Psoas muscle (tissue), 8 donors: Measurements from ENCODE around the gene IL16. TPM values are rescaled to one million over a fixed set of nuclear protein-coding genes. Genes with fewer than 3 reads are reported as not detected.

Source experiments
- ATAC-seq, 4 donors: fragments of 200-7000 bp; cut with Tn5 transposase; one replicate each; pipeline ENCODE4 v1.9.1; 2020; ENCODE audit warnings: moderate library complexity in 3 of 4, mild to moderate bottlenecking in 2 of 4
- DNase-seq, 2 donors: peaks; one replicate each; pipeline ENCODE4 v3.0.0-alpha.2; 2020
- H3K27ac ChIP-seq: fragments of 200-600 bp; one replicate; pipeline ENCODE4 v1.8.0; 2022
- H3K27me3 ChIP-seq, 3 donors: fragments of 200-600 bp in 1 of 3; one replicate each; pipeline versions ENCODE4 v1.6.1 to v1.8.0; 2013 to 2022; ENCODE audit warnings: low read length in 2 of 3, mild to moderate bottlenecking in 2 of 3, moderate library complexity in 1 of 3; ENCODE audit not compliant: insufficient read depth in 3 of 3
- H3K36me3 ChIP-seq, 2 donors: fragments of 200-600 bp in 1 of 2; one replicate each; pipeline versions ENCODE4 v1.6.1 to v1.8.0; 2013 to 2022; ENCODE audit warnings: low read depth in 1 of 2, mild to moderate bottlenecking in 1 of 2, moderate library complexity in 1 of 2; ENCODE audit not compliant: insufficient read depth in 1 of 2
- H3K4me1 ChIP-seq: fragments of 200-600 bp; one replicate; pipeline ENCODE4 v1.8.0; 2022
- H3K4me3 ChIP-seq: fragments of 200-600 bp; one replicate; pipeline ENCODE4 v1.8.0; 2022; ENCODE audit warnings: mild to moderate bottlenecking
- H3K9me3 ChIP-seq: fragments of 200-600 bp; one replicate; pipeline ENCODE4 v1.8.0; 2022
- WGBS, 3 donors: extraction: QIAGEN DNeasy Blood & Tissue Kit; methylation state at CpG; one replicate each; pipeline versions ENCODE4 v1.1.6 to v1.1.7; 2013; 5-methylcytosine and 5-hydroxymethylcytosine counted together
- intact Hi-C, 2 donors: fragments of 100-400 bp; cut with DNase I; formaldehyde crosslinking; loops; one replicate each; pipeline versions ENCODE4 v1.11.0 to v1.14.2; 2022
- polyA plus RNA-seq, 3 donors: library from polyadenylated mRNA; stranded (reverse); fragments of 200-250 nt; gene quantifications; one replicate each; pipeline ENCODE4 v1.2.3, GENCODE V29; 2013
- total RNA-seq, 4 donors: library from RNA; stranded (reverse); fragmentation: NEBNext Ultra II Directional in 2 of 4; extraction: Animal tissue kit (Norgen Biotek cat#: 25700) in 2 of 4; gene quantifications; one replicate each; pipeline versions ENCODE4 v1.2.1 to v1.2.4, GENCODE V29; 2021 to 2023
- TF ChIP-seq, protein P1 (sequence below): fragments of 200-600 bp; IDR thresholded peaks from one replicate; pipeline ENCODE4 v1.8.0; 2022; ENCODE audit warnings: antibody characterized with exemption
- donor health status: healthy with polysubstance abuse.
- donor health status: DM: no; HTN: no; CAD: no; lungs with moderate emphysema.
- donor health status: Bipolar disorder and iron deficiency.
- donor health status: healthy.
- donor health status: DM: yes; HTN: yes; CAD: no.
- donor health status: DM: no; HTN: no; CAD: no.
- donor health status: DM: no; HTN: no; CAD: no.
- donor health status: DM: yes; HTN: yes; CAD: no.

The IL16 gene
- total and polyA plus RNA-seq, 7 donors = 1.2 to 5.3 (median 2.4) TPM

DNA sequence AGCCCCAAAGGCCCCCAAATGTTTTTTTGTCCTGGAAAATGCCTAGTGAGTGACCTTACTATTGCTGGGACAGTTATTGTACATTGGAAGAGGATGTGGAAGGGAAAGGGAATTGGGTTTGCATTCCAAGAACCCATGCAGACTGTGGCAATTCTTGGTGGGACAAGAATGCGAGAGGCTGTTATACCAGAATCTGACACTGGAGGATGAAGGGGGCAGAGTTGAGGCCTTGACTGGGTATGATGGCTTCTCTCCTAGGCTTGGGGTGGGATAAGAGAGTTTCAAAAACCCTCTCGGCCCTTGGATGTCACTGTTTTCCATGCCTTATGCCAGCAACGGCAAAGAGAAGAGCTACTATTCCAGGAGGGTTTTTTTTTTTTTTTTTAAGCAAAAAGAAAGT lies 25.3 kb downstream of the IL16 start:
- TF ChIP-seq, protein P1, sequence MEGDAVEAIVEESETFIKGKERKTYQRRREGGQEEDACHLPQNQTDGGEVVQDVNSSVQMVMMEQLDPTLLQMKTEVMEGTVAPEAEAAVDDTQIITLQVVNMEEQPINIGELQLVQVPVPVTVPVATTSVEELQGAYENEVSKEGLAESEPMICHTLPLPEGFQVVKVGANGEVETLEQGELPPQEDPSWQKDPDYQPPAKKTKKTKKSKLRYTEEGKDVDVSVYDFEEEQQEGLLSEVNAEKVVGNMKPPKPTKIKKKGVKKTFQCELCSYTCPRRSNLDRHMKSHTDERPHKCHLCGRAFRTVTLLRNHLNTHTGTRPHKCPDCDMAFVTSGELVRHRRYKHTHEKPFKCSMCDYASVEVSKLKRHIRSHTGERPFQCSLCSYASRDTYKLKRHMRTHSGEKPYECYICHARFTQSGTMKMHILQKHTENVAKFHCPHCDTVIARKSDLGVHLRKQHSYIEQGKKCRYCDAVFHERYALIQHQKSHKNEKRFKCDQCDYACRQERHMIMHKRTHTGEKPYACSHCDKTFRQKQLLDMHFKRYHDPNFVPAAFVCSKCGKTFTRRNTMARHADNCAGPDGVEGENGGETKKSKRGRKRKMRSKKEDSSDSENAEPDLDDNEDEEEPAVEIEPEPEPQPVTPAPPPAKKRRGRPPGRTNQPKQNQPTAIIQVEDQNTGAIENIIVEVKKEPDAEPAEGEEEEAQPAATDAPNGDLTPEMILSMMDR = no peak
- H3K27ac ChIP-seq = no peak overlapping the region
- H3K9me3 ChIP-seq = no peaks in the 10 kb centered on the region
- H3K4me3 ChIP-seq = no peak overlapping the region
- peaks cover 0 to 6% (median 0%) of the 10 kb centered on the region in 3 donors for H3K27me3 ChIP-seq
- intact Hi-C loops = no loop called here
- peak in 1 of 4 donors; percentile 5 for ATAC-seq
- H3K4me1 ChIP-seq = no peaks in the 10 kb centered on the region
- WGBS, 3 donors = 74 to 80% (median 78%) methylated on average over 3 of the region's 3 CpGs
- no peak for DNase-seq
- no peaks in the 10 kb centered on the region for H3K36me3 ChIP-seq

DNA sequence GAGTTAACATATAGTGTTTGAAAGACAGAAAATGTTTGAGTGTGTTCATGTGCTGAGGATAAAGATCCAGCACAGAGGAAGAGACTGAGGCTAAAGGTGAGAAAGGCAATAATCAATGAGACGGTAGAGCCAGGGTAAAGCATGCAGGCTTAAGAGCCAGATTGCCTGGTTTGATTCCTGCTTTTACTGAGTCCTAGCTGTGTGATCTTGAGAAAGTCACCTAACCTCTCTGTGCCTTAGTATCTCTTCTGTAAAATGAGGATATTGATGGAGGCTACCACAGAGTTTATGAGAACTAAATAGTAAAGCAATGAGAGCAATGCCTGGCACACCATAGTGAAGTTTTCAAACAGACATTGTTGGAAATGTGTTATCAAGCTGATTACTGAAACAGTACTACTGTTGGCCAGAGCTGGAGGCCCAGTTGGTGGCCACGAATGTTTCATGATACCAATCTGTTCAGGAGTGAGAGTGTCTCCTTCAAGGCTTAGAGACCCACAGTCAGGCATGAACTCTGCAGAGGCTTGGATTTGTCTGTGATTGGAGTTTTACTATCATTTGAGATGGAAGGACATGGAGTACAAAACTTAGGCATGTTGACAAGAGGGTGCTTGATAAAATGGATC lies 26.8 kb downstream of the IL16 start:
- Histone ChIP-seq H3K27ac (no peak overlapping the region), H3K27me3 (peaks cover 0 to 6% (median 0%) of the 10 kb centered on the region in 3 donors), H3K9me3 (no peaks in the 10 kb centered on the region), H3K4me3 (no peak overlapping the region), H3K4me1 (no peaks in the 10 kb centered on the region), H3K36me3 (no peaks in the 10 kb centered on the region)
- WGBS, 3 donors = 76 to 84% (median 83%) methylated on average over 2 of the region's 2 CpGs
- intact Hi-C loops = no loop called here
- no peak for DNase-seq
- TF ChIP-seq, protein P1 = no peak
- no peak for ATAC-seq

DNA sequence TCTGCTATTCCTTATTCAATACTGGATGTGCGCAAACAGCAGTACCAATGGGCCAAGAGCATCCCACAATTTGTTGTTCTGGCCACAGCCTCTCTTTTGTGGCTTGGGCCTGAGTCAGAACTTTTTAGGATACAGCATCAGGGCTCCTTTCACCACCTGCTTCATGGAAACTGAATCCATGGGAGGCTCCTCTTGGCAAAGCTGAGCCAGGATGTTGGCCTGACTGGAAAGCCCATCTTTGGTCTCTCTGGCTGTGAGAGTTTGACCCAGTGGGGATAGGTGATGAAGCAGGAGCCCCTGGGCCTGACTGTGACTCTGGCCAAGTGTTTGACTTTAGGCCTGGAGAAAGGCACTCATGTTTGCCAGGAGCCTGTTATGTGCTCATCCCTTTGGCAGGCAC lies 27.6 kb downstream of the IL16 start:
- no peak overlapping the region for H3K4me3 ChIP-seq
- H3K36me3 ChIP-seq = no peaks in the 10 kb centered on the region
- no peaks in the 10 kb centered on the region for H3K4me1 ChIP-seq
- peak in 3 of 4 donors; percentile 43 to 64 (median 57) for ATAC-seq
- peak overlapping the region; percentile 27 for H3K27ac ChIP-seq
- TF ChIP-seq, protein P1 = no peak
- peaks cover 0 to 6% (median 0%) of the 10 kb centered on the region in 3 donors for H3K27me3 ChIP-seq
- no peaks in the 10 kb centered on the region for H3K9me3 ChIP-seq
- intact Hi-C loops = no loop called here
- peak; percentile 51 to 77 for DNase-seq
- whole genome bisulfite sequencing, 3 donors = 93 to 96% (median 94%) methylated on average over 1 of the region's 1 CpG

DNA sequence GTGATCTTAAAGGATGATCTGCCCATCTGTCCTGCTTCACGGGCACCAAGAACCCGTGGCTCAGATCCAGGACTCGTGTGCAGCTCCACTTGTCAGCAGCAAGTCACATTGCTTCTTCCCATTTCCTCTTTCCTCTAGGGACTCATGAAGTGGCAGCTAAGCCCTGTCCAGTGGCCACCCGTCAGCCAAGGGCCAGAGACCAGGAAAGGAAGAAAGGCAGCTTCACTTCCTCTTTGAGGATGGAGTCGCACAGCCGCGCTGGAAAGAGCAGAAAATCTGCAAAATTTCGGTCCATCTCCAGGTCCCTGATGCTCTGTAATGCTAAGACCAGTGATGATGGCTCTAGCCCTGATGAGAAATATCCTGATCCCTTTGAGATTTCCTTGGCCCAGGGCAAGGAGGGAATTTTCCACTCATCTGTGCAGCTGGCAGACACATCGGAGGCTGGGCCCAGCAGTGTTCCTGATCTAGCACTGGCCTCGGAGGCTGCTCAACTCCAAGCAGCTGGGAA lies 28.5 kb downstream of the IL16 start:
- intact Hi-C loops = no loop called here
- peak overlapping the region; percentile 27 for H3K27ac ChIP-seq

More for the DNA sequence above, 28.5 kb downstream of the IL16 start:
- TF ChIP-seq, protein P1 = no peak
- 21 to 44% (median 23%) methylated on average over 10 of the region's 10 CpGs for WGBS, 3 donors
- Histone ChIP-seq H3K36me3 (no peaks in the 10 kb centered on the region), H3K27me3 (peaks cover 0 to 6% (median 0%) of the 10 kb centered on the region in 3 donors), H3K4me3 (no peak overlapping the region), H3K9me3 (no peaks in the 10 kb centered on the region), H3K4me1 (peaks cover 5% of the 10 kb centered on the region)
- DNase-seq (peak; percentile 66 to 79), ATAC-seq (peak in 3 of 4 donors; percentile 54 to 67 (median 63))
